GM19452 (cell line): ENCODE measurements around the gene PFAS.

Experiments
- ATAC-seq: cut with Tn5 transposase; IDR thresholded peaks from one replicate; pipeline ENCODE4 v1.9.1; 2021; ENCODE audit not compliant: unreplicated experiment

Gene PFAS

DNA sequence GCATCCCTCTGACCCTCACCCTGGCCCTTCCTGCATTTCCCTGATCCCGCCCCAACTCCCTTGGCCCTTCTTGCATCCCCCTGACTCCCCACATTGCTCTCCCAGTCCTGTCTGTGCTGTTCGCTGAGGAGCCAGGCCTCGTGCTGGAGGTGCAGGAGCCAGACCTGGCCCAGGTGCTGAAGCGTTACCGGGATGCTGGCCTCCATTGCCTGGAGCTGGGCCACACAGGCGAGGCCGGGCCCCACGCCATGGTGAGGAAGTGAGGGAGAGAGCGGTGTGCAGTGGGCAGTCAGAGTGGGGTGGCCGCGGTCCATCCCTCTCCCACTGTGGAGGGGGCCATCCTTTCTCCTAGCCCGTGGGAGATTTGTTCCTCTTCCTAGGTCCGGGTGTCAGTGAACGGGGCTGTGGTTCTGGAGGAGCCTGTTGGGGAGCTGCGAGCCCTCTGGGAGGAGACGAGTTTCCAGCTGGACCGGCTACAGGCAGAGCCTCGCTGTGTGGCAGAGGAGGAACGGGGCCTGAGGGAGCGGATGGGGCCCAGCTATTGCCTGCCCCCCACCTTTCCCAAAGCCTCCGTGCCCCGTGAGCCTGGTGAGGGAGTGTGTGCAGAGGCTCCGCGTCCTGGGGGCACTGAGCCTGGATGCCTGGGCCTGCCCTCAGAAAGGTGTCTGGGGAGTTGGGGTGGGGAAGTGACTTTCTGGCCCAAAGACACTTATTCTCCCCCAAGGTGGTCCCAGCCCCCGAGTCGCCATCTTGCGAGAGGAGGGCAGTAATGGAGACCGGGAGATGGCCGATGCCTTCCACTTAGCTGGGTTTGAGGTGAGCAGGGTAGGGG is 17.8 kb downstream of the PFAS start:
- ATAC-seq = no peak

DNA sequence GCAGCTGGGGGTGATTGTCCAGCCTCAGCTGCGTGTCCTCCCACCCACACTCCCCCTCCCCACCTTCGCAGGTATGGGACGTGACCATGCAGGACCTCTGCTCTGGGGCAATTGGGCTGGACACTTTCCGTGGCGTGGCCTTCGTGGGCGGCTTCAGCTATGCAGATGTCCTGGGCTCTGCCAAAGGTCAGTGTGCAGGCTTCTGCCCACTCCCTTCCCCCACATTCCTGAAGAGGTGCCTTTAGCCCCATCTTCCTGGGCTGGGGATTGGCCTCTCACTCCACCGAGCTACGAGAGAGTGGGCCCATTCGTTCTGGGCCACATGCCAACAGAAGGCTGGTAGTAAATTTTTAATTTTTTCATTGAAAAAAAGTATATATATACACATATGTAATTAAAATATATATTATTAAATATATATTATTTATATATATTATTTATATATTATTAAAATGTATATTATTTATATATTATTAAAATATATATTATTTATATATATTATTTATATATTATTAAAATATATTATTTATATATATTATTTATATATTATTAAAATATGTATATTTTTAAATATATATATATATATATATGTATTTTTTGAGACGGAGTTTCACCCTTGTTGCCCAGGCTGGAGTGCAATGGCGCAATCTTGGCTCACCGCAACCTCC is 18.5 kb downstream of the PFAS start:
- no peak for ATAC-seq

DNA sequence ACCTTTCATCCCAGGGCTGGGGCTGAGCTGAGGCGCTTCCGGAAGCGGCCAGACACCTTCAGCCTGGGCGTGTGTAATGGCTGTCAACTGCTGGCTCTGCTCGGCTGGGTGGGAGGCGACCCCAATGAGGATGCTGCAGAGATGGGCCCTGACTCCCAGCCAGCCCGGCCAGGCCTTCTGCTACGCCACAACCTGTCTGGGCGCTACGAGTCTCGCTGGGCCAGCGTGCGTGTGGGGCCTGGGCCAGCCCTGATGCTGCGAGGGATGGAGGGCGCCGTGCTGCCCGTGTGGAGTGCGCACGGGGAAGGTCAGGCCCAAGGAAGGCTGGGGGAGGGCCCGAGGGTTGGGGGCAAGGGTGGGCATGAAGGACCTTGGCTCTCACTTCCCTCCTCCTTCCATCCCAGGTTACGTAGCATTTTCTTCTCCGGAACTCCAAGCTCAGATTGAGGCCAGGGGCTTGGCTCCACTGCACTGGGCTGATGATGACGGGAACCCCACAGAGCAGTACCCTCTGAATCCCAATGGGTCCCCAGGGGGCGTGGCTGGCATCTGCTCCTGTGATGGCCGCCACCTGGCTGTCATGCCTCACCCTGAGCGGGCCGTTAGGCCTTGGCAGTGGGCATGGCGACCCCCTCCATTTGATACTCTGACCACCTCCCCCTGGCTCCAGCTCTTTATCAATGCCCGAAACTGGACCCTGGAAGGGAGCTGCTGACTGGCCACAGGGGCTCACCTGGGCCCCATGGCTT is 19.6 kb downstream of the PFAS start:
- ATAC-seq = no peak

DNA sequence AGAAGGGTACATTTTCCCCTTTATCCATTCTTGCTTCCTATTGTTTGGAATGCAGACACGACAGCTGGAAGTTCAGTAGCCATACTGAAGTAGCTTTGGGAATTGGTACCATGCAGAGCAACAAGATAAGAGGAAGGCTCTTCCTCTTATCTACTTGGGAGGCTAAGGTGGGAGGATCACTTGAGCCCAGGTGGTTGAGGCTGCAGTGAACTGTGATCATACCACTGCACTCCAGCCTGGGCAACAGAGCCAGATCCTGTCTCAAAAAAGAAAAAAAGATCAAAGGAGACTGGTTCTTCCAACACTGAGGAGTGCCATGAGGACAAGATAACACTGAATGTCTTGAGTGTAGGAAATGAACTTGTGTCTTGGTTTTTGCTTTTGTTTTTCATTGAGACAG is 23.3 kb downstream of the PFAS start:
- no peak for ATAC-seq

DNA sequence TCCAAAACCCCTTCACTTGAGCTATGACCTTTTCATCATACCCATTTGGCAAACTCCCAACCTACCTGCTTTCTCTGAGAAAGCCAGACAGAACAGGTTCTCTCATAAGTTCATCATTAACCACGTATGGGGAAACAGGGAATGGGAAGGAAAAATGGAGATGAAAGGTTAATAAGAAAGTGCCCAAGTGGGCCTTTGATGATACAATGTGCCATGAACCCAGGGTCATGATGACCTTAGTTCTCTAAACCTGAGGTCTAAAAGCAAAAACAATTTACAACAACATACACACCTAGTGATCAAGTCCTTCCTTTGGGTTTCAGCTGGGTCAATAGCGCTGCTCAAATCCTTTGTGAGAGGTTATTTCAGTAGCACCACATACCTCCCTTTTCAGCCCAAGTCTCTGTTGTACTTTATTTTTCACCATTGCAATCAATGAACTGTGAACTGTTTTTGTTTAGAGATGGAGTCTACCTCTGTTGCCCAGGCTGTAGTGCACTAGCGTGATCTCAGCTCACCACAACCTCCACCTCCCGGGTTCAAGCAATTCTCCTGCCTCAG is 24.9 kb downstream of the PFAS start:
- no peak for ATAC-seq

DNA sequence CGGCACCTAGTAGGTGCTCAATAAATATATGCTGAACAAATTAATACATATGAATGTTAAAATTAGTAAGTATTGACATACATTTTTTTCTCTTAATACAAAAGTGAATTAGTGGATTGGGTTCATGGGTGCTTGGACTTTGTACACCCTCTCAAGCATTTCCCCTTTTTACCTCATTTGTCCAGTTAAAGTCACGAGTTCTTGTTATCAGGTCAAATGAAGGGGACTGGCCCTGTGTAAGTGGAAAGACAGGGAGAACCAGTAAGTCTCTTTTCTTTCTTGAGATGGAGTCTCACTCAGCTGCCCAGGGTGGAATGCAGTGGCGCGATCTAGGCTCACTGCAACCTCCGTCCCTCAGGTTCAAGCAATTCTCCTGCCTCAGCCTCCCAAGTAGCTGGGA is 25.7 kb downstream of the PFAS start:
- no peak for ATAC-seq

DNA sequence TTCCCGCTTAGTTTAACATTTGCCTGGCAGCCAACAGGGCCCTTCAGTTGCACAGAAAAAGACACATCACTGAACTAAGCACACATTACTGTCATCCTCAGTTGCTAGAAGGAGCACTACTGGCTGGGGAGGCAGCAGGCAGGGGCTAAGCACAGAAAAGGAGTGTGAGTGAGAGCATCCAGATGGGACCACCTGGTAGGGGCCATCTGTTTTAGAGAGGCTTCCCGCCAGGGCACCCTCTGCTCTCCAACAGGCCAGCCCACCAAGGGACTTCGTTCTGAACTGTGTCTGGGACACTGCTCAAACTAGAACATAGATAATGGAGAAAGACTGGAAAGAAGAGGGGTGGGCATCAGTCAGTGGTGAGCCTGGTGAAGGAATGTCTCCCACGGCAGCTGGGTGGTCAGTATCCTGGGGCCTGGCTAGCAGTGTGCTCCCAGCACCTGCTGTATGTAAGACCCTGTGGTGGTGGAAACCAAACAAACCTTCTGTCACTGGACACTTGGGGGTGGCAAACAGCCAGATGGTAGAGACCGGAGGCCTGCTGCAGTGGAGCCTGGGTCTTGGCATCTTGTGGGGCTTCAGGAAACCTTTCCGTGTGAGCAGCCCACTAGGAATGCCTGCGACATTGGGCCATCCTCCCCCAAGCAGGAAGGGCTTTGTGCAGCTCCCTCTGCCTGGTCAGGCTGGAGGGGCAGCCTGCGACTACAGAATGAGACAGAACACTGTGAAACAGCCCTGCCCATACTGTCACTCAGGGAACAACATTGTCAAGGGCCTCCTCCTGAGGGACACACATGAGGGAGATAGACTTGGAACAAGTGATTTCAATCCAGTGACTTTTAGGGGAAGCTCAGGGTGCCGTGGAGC is 26.6 kb downstream of the PFAS start:
- ATAC-seq = no peak

DNA sequence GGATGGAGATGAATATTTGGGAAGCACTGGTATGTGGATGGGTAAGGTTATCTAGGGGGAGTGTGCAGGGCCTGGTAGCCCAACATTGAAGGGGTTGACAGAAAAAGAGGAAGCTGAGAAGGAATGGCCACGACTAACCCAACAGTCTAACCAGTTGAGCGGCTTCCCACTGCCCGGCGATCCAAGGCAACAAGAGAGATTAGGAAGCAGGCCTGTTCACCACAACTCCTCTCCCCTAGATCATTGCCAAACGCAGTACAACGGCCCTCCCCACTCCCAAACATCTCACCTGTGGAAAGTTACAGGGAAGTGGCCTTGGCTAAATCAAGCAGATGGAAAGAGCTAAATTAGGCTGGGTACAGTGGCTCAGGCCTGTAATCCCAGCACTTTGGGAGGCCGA is 28.2 kb downstream of the PFAS start:
- ATAC-seq = no peak

DNA sequence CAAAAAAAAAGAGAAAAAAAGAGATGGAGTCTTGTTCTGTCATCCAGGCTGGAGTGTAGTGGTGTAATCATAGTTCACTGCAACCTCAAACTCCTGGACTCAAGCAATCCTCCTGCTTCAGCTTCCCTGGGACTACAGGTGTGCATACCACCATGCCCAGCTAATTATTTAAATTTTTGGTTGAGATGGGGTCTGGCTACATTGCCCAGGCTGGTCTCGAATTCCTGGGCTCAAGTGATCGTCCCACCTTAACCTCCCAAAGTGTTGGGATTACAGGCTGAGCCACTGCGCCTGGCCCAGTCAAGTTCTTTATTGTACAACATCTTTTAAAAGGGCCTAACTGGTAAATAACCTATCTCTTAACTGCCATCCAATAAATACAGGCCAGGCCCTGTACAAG is 33.3 kb downstream of the PFAS start:
- ATAC-seq = no peak

DNA sequence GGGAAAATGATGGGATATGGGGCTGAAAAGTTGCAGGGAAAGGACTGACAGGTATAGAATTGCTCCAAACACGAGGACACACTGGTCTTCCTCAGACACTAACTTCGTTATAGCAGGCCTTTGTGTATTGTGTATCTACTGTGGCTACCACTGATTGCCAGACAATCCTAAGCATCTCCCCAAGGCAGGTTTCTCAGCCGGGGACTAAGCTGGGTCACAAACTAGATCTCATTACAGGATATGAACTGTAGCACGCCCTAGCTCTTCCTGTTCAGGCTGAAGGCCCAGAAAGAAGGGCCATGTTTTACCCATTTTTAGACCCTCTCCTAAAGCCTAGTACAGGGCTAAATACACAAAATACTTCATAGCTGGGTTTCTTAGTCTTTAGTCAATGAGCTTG is 34.3 kb downstream of the PFAS start:
- no peak for ATAC-seq

DNA sequence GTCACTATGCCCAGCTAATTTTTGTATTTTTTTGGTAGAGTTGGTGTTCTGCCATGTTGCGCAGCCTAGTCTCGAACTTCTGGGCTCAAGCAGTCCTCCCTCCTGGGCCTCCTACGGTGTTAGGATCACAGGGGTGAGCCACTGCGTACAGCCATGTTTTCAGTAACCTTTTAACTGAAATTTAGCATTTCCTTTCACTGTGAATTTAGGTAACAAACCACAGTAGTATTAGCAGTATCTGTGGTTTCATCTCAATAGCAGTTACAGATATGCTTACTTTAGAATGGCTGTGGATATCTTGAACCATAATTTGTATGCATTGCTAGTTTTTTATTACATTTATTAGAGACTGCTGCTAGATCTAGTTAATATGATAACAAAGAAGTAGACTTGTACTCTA is 35.0 kb downstream of the PFAS start:
- ATAC-seq = no peak

DNA sequence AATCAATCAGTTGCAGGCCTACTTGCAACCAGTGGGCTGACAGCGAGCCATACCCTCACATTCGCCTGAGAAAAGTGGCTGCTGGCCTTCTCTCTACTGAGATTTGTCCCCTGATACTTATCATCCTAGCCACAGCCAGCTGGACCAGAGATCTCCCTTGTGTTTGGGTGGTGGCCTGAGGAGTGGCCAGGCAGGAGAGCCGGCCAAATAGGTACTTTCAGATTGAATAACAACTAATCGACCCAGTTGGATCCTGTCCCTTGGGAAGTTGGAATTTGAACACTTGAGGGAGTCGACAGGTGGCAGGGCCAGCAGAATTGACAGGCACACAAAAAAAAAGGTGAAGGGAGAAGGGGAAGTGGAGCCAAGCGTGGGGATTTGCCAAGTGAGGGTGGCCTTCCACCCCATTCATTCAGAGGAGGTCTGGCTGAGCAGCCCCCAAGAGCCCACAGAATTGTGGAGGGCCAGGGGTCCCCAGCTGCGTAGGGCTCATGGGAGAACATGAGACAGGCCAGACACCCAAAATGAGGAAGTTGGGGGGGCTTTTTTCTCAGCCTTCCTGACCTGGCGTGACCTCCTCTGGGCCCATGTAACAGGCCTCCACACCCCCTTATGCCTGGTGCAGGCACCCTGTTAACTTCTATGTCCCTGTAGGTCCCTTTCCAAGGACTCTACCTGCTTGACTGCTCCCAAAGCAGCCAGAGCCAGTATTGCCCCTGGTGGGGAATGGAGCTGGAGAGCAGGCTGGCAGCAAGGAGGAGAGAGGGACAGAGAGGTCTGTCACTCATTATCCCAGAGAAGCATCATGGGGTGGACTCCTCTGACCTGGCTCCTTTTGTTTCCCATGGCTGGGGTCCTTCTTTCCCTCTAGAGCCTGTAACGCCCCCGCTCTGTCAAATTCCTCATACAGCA is 36.4 kb downstream of the PFAS start:
- no peak for ATAC-seq

DNA sequence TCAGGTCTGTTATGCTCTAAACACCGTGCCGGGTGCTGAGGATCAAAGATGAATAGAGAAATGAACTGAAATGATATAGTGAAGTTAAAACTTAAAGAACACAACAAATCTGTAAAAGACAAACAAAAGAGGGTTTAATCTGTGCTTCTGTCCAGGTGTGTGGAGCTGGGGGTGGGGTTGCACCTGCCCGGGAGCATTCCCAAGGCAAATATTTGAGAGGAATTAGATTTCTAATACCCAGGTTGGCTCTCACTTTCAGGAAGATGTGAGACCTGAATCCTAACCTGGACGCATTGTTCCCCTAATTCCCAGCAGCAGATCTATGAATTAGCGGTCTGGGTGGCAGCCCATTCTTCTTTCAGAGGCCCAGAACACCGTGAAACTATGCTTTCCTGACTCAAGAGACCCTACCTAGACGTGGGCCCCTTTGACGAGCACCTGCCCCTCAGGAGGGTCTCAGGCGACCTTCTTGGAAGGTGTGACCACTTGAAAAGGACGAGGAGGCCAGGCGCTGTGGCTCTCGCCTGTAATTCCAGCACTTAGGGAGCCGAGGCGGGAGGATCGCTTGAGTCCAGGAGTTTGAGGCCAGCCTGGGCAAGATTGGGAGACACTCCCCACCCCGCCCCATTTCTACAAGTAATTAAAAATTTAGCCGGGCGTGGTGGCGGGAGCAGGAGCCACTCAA is 38.7 kb downstream of the PFAS start:
- no peak for ATAC-seq

DNA sequence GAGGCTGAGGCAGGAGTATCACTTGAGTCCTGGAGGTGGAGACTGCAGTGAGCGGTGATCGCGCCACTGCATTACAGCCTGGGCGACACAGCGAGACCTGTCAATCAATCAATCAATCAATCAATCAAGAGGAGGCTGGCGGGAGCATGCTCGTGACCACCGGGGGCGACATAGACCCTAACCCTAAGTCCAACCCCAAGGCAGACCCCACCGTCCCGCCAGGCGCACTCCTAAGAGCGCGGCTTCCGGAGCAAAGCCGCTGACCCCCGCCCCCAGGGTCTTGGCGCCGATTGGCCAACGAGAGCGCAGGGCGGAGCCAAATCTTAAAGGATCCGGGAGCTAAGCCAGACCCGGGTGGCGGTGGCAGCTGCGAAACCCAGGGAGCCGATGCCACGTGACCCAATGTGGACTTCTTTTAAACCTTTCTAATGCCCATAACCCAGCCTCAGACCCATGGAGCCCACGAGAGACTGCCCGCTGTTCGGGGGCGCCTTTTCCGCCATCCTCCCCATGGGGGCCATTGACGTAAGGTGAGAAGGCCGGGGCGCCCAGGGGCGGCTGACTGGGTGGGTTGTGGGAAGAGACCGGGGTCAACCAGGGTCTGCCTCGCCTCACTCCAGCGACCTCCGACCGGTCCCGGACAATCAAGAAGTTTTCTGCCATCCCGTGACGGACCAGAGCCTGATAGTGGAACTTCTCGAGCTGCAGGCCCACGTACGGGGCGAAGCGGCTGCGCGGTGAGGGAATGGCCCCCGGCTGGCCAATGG is 39.4 kb downstream of the PFAS start, which contains the start of gene RANGRF:
Gene RANGRF, plus strand, starts transcription at position 335 of the 767 bp plus-strand sequence. Its CDS starts 119 bp downstream, at position 454.
- peak; percentile 78 for ATAC-seq

DNA sequence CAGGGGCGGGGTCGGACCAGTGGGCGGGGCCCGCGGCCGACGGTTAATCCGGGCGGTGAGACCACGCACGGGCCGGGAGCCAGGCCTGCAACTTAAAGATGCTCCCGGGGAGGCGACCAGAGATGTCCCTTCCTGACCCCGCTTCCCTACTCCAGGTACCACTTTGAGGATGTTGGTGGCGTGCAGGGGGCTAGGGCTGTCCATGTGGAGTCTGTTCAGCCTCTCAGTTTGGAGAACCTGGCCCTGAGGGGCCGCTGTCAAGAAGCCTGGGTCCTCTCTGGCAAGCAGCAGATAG is 40.0 kb downstream of the PFAS start:
- ATAC-seq = peak; percentile 48

DNA sequence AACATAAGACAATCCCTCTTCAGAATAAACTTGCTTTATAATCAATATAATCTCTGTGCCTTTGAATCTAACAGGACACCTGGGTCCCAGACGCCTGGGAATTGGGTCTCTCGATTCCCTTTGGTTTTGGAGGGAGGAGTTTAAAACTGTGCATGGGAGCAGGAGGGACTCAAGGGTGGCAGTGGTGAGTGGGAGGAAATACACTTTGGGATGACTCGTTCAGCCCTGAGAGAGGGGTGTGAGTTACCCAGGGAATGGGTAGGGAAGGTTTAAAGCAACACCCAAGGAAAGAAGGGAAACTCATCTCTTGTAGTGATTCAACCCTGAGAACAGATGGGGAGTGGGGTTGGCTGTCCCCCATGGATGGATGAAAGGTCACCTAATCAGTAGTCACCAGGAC is 41.0 kb downstream of the PFAS start:
- ATAC-seq = no peak

DNA sequence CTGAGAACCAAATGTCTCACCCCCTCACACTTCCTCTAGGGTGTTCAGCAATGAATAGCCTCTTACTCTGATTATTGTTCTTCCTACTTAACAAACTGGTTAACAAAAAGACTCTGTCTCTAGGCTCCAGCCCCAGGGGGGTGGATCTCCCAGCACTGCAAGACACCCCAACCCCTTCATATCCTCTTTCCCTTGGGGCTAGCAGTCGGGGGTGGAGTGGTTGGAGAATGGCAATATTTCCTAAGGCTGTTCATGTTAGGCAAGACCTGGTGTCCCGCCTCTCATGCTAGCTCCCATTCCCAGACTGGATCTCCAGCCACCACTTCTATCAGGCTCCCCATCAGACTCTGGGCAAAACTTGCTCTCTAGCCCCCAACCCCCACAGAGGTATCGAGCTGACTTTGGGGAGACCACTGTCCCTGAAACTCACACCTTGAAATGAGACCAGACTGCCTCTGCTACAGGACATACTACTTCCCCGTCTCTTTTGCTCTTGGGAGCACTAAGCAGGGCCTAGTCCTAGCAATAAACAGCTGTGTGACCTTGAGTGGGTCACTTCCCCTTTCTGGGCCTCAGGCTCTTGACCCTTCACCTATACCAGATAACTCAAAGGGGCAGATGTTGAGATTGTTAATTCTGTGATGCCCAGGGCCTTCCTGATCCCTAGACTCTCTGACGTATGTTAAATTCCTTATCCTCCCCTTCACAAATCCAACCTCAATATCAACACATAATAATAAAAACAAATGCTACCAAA is 43.7 kb downstream of the PFAS start:
- ATAC-seq = no peak

DNA sequence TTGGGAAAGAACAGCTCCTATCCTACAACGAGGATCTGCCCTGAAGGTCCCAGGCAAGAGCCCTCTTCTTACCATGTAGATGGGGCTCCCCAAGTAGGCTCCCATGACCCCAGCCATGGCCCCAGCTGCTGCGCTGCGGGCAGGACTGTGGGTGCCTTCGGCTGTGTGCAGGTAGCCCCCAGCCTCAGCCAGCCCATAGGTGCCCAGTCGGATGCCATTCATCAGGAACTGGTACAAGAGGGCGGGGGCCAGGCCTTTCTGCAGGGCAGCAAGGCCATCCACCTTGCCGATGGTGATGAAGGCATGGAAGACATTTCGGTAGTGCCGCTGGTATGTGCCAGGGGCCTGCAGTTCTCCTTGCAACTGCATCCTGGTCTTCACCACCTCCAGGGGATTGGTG is 45.3 kb downstream of the PFAS start:
- no peak for ATAC-seq
